A549 (cell line): ENCODE data around the gene S100A8. TPM values are rescaled to one million over a fixed set of nuclear protein-coding genes. Genes with fewer than 3 reads are reported as not detected.

ENCODE experiments used
- ATAC-seq, 2 experiments: fragments of 200-7000 bp in 1 of 2; fragments of >200 bp in 1 of 2; cut with Nextera tagmentation in 1 of 2; cut with Tn5 transposase in 1 of 2; 3 replicates each; pipeline versions ENCODE4 v1.8.0 to v1.9.1; 2018 to 2020; ENCODE audit warnings: mild to moderate bottlenecking in 1 of 2, moderate library complexity in 1 of 2
- CTCF ChIA-PET: fragments of 300-600 bp; sonication (Branson Sonifier 250); formaldehyde crosslinking; extraction: SDS; loops from one replicate; lab custom pipeline; 2021; ENCODE audit warnings: antibody characterized with exemption, inconsistent platforms; lab: Yijun Ruan, JAX
- POLR2A ChIA-PET: fragments of 350-600 bp; formaldehyde crosslinking; extraction: SDS; loops from one replicate; lab custom pipeline; 2021; ENCODE audit warnings: antibody characterized with exemption, inconsistent platforms; lab: Yijun Ruan, JAX
- DNase-seq, 2 experiments: peaks; one replicate each; pipeline versions ENCODE4 v3.0.0 to v3.0.0-alpha.2; 2011 to 2016; ENCODE audit warnings: low read depth in 1 of 2, low spot score in 1 of 2
- FAIRE-seq: peaks from 2 replicates; lab custom pipeline; 2011; peaks lifted over from hg19 to GRCh38; lab: Jason Lieb, UNC
- H3K27ac ChIP-seq, 2 experiments: fragments of >200 bp; sonication (Bioruptor Twin); formaldehyde crosslinking; 3 replicates each; pipeline ENCODE4 v1.5.1; 2016 to 2017
- H3K4me1 ChIP-seq: fragments of >200 bp; sonication (Bioruptor Twin); formaldehyde crosslinking; 3 replicates; pipeline ENCODE4 v1.6.1; 2016
- H3K4me2 ChIP-seq: fragments of >200 bp; sonication (Bioruptor Twin); formaldehyde crosslinking; 3 replicates; pipeline ENCODE4 v1.6.1; 2016
- H3K4me3 ChIP-seq: fragments of >200 bp; sonication (Bioruptor Twin); formaldehyde crosslinking; 3 replicates; pipeline ENCODE4 v1.5.1; 2016
- H3K9me3 ChIP-seq: fragments of >200 bp; sonication (Bioruptor Twin); formaldehyde crosslinking; 3 replicates; pipeline ENCODE4 v1.6.1; 2016
- BHLHE40 ChIP-seq: IDR thresholded peaks from 2 replicates; pipeline ENCODE4 v1.6.1; 2012; ENCODE audit warnings: low read depth, low read length, inconsistent platforms
- CBX2 ChIP-seq: fragments of 200-600 bp; sonication (generic); IDR thresholded peaks from 2 replicates; pipeline ENCODE4 v1.6.1; 2016; ENCODE audit warnings: low read depth, mild to moderate bottlenecking, borderline replicate concordance
- CEBPB ChIP-seq, 2 experiments: fragments of >200 bp in 1 of 2; sonication (Bioruptor Twin) in 1 of 2; formaldehyde crosslinking in 1 of 2; IDR thresholded peaks; 2 replicates each; pipeline ENCODE4 v1.6.1; 2012 to 2016
- FOSB ChIP-seq: fragments of 250-450 bp; sonication (Bioruptor Pico); IDR thresholded peaks from 2 replicates; pipeline ENCODE4 v1.5.0; 2020; ENCODE audit warnings: mild to moderate bottlenecking, moderate library complexity
- GATA3 ChIP-seq: IDR thresholded peaks from 2 replicates; pipeline ENCODE4 v1.6.1; 2012; ENCODE audit warnings: borderline replicate concordance
- HDAC2 ChIP-seq: fragments of 200-600 bp; sonication (generic); IDR thresholded peaks from 2 replicates; pipeline ENCODE4 v1.6.1; 2016
- JUN ChIP-seq, 2 experiments: fragments of >200 bp; sonication (Bioruptor Twin); formaldehyde crosslinking; IDR thresholded peaks; 2 replicates in 1 of 2; 3 replicates in 1 of 2; pipeline ENCODE4 v1.6.1; 2016 to 2017
- KDM1A ChIP-seq: fragments of 200-600 bp; sonication (generic); IDR thresholded peaks from 2 replicates; pipeline ENCODE4 v1.6.1; 2016; ENCODE audit warnings: low read depth, mild to moderate bottlenecking
- KDM5A ChIP-seq: fragments of 200-600 bp; sonication (generic); IDR thresholded peaks from 2 replicates; pipeline ENCODE4 v1.6.1; 2016; ENCODE audit warnings: antibody characterized with exemption, mild to moderate bottlenecking
- MAFK ChIP-seq: fragments of 450-650 bp; IDR thresholded peaks from 2 replicates; pipeline ENCODE4 v1.6.1; 2014; ENCODE audit not compliant: partially characterized antibody
- MAZ ChIP-seq: fragments of 150-350 bp; IDR thresholded peaks from 2 replicates; pipeline ENCODE4 v1.6.1; 2014; ENCODE audit warnings: antibody characterized with exemption, low read depth, low read length, borderline replicate concordance
- NFE2L2 ChIP-seq: fragments of 150-350 bp; conservative IDR thresholded peaks from 2 replicates; pipeline ENCODE4 v1.6.1; 2014; ENCODE audit warnings: low read length
- POLR2AphosphoS2 ChIP-seq: conservative IDR thresholded peaks from 2 replicates; pipeline ENCODE4 v1.6.1; 2012; ENCODE audit warnings: low read length, improper control_type of control experiment, inconsistent platforms
- RAD21 ChIP-seq, 2 experiments: fragments of >200 bp in 1 of 2; sonication (Bioruptor Twin) in 1 of 2; formaldehyde crosslinking in 1 of 2; IDR thresholded peaks in 1 of 2; conservative IDR thresholded peaks in 1 of 2; 2 replicates in 1 of 2; 3 replicates in 1 of 2; pipeline ENCODE4 v1.6.1; 2012 to 2018; ENCODE audit warnings: inconsistent platforms in 1 of 2
- RCOR1 ChIP-seq: fragments of 150-350 bp; IDR thresholded peaks from 2 replicates; pipeline ENCODE4 v1.6.1; 2014; ENCODE audit warnings: antibody characterized with exemption, low read length, low read depth
- RFX5 ChIP-seq: fragments of 450-650 bp; IDR thresholded peaks from 2 replicates; pipeline ENCODE4 v1.7.1; 2014; ENCODE audit warnings: antibody characterized with exemption, mild to moderate bottlenecking, moderate library complexity
- SREBF2 ChIP-seq: fragments of 450-650 bp; IDR thresholded peaks from 2 replicates; pipeline ENCODE4 v1.6.1; 2014; ENCODE audit warnings: mild to moderate bottlenecking, moderate library complexity
- TFCP2L1 ChIP-seq: fragments of 250-450 bp; sonication (Bioruptor Pico); IDR thresholded peaks from 2 replicates; pipeline ENCODE4 v1.5.0; 2021; ENCODE audit warnings: mild to moderate bottlenecking
- ZFP36 ChIP-seq: fragments of 450-650 bp; IDR thresholded peaks from 2 replicates; pipeline ENCODE4 v1.6.1; 2014; ENCODE audit warnings: borderline replicate concordance; ENCODE audit not compliant: partially characterized antibody
- ZNF302 ChIP-seq: fragments of 250-450 bp; sonication (Bioruptor Pico); IDR thresholded peaks from 2 replicates; pipeline ENCODE4 v1.9.0; 2021; ENCODE audit warnings: inconsistent platforms, mild to moderate bottlenecking, moderate library complexity
- whole genome bisulfite sequencing: methylation state at CpG from one replicate; pipeline ENCODE4 v1.1.6; 2017; ENCODE audit errors: missing lambda C conversion rate; 5-methylcytosine and 5-hydroxymethylcytosine counted together
- polyA plus RNA-seq, 4 experiments: library from polyadenylated mRNA; depleted of rRNA in 3 of 4; stranded (reverse); fragments of >200 nt; fragmentation: RNase III in 1 of 4; extraction: RNeasy Plus Mini Kit Qiagen cat#74134 plus additional on column Dnase treatment in 1 of 4; gene quantifications; 2 replicates in 3 of 4; 3 replicates in 1 of 4; pipeline ENCODE4 v1.2.3, GENCODE V29; 2011 to 2017
- TF ChIP-seq, protein P1 (sequence below): fragments of >200 bp; sonication (Bioruptor Twin); formaldehyde crosslinking; IDR thresholded peaks from 3 replicates; pipeline ENCODE4 v1.5.1; 2016
- TF ChIP-seq, protein P2 (sequence below): IDR thresholded peaks from 2 replicates; pipeline ENCODE4 v1.6.1; 2012
- TF ChIP-seq, protein P3 (sequence below): fragments of 150-350 bp; IDR thresholded peaks from 2 replicates; pipeline ENCODE4 v1.6.1; 2014; ENCODE audit warnings: low read depth, mild to moderate bottlenecking, low read length

The S100A8 gene
- polyA plus RNA-seq, 2 of the 4 experiments (the other 2 are of a cell fraction), result not detected

DNA sequence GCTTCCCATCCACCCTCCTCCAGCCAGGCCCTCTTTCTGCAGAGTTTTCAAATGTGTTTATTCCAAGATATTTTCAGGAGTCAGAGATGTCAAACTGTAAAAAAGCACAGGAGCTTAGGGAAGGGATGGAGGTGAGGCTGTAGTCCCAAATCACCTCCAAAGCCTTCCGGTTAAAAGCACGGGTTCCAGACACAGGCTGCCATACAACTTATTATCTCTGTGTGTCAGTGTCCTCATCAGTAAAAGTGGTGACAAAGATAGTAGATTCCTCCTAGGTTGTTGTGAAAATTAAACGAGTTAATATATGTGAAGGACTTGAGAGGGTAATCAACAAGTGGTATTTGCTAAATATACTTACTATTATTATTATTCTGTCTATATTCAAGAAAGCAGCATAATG lies 40.6 kb upstream of the S100A8 start:
- POLR2A ChIA-PET, result no interaction called here
- H3K4me2 ChIP-seq, result no peak overlapping the region

DNA sequence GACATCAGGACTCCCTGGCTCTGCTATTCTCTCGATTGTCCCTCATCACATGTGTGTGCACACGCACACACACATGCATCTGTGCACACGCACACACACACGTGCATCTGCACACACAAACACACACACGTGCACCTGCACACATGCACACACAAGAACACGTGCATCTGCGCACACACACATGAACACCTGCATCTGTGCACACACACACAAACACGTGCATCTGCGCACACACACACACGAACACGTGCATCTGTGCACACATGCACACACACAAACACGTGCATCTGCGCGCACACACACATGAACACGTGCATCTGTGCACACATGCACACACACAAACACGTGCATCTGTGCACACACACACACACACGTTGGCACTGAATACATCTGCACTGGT lies 40.1 kb upstream of the S100A8 start:
- 32% methylated on average over 17 of the region's 17 CpGs for WGBS
- DNase-seq, result no peak
- Histone ChIP-seq H3K4me2 (no peak overlapping the region), H3K4me1 (no peaks in the 10 kb centered on the region)
- TF ChIP-seq RAD21 (conservative IDR thresholded peaks at IDR 0.05 in 1 of 2, IDR thresholded peaks at IDR 0.05 in 1 of 2), result no peak
- no peak for TF ChIP-seq FOSB (CRISPR knock-in tag)
- TF ChIP-seq, all 56 proteins: peak for 0
- no peaks in the 10 kb centered on the region for H3K9me3 ChIP-seq
- H3K4me3 ChIP-seq, result no peak overlapping the region
- POLR2A ChIA-PET, result no interaction called here
- CTCF ChIA-PET, result no interaction called here
- no peak overlapping the region for H3K27ac ChIP-seq
- ATAC-seq (no peak), FAIRE-seq (no peak)

More for the DNA sequence above, 40.6 kb upstream of the S100A8 start:
- Histone ChIP-seq H3K4me1 (no peaks in the 10 kb centered on the region), H3K9me3 (no peaks in the 10 kb centered on the region), H3K4me3 (no peak overlapping the region), H3K27ac (no peak overlapping the region)
- FAIRE-seq (no peak), DNase-seq (no peak), ATAC-seq (no peak)
- CTCF ChIA-PET, result no interaction called here
- WGBS, result 15% methylated on average over 3 of the region's 3 CpGs
- TF ChIP-seq KDM5A (no peak), RAD21 (conservative IDR thresholded peaks at IDR 0.05 in 1 of 2, IDR thresholded peaks at IDR 0.05 in 1 of 2) (no peak), BHLHE40 (no peak), TFCP2L1 (no peak), HDAC2 (no peak), ZNF302 (no peak), ZFP36 (no peak)

DNA sequence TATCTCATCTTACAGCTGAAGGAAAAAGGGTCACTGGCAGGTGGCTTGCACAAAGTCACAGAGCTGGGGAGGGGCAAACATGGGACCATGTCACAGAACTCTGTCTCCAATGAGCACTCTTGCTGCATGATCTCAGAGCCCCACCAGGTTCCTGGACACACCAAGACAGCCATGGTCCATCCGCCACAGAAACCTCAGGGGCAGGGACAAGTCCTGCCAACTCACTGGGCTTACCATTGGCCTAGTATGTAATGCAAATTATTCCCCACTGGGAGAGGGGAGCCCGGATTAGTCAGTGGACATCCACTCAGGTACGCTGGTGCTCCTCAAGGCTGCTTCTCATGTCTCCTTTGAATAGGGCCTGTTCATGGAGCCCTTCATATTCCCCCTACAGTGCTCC lies 39.7 kb upstream of the S100A8 start:
- Histone ChIP-seq H3K4me3 (no peak overlapping the region), H3K4me2 (no peak overlapping the region), H3K4me1 (no peaks in the 10 kb centered on the region), H3K27ac (no peak overlapping the region), H3K9me3 (no peaks in the 10 kb centered on the region)
- FAIRE-seq (no peak), DNase-seq (no peak), ATAC-seq (no peak)
- WGBS, result 23% methylated on average over 3 of the region's 3 CpGs
- CTCF ChIA-PET, result no interaction called here
- POLR2A ChIA-PET, result no interaction called here
- TF ChIP-seq RAD21 (conservative IDR thresholded peaks at IDR 0.05 in 1 of 2, IDR thresholded peaks at IDR 0.05 in 1 of 2) (no peak), GATA3 (no peak), POLR2AphosphoS2 (no peak), JUN (IDR thresholded peaks at IDR 0.05) (no peak), SREBF2 (no peak), MAFK (no peak), CEBPB (IDR thresholded peaks at IDR 0.05) (no peak), CBX2 (no peak), RFX5 (no peak), KDM1A (no peak), MAZ (no peak), KDM5A (no peak), NFE2L2 (no peak), RCOR1 (no peak)
- TF ChIP-seq, protein P1, sequence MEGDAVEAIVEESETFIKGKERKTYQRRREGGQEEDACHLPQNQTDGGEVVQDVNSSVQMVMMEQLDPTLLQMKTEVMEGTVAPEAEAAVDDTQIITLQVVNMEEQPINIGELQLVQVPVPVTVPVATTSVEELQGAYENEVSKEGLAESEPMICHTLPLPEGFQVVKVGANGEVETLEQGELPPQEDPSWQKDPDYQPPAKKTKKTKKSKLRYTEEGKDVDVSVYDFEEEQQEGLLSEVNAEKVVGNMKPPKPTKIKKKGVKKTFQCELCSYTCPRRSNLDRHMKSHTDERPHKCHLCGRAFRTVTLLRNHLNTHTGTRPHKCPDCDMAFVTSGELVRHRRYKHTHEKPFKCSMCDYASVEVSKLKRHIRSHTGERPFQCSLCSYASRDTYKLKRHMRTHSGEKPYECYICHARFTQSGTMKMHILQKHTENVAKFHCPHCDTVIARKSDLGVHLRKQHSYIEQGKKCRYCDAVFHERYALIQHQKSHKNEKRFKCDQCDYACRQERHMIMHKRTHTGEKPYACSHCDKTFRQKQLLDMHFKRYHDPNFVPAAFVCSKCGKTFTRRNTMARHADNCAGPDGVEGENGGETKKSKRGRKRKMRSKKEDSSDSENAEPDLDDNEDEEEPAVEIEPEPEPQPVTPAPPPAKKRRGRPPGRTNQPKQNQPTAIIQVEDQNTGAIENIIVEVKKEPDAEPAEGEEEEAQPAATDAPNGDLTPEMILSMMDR, result no peak
- TF ChIP-seq, protein P2, sequence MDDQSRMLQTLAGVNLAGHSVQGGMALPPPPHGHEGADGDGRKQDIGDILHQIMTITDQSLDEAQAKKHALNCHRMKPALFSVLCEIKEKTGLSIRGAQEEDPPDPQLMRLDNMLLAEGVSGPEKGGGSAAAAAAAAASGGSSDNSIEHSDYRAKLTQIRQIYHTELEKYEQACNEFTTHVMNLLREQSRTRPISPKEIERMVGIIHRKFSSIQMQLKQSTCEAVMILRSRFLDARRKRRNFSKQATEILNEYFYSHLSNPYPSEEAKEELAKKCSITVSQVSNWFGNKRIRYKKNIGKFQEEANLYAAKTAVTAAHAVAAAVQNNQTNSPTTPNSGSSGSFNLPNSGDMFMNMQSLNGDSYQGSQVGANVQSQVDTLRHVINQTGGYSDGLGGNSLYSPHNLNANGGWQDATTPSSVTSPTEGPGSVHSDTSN, result no peak
- TF ChIP-seq, protein P3, sequence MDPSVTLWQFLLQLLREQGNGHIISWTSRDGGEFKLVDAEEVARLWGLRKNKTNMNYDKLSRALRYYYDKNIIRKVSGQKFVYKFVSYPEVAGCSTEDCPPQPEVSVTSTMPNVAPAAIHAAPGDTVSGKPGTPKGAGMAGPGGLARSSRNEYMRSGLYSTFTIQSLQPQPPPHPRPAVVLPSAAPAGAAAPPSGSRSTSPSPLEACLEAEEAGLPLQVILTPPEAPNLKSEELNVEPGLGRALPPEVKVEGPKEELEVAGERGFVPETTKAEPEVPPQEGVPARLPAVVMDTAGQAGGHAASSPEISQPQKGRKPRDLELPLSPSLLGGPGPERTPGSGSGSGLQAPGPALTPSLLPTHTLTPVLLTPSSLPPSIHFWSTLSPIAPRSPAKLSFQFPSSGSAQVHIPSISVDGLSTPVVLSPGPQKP, result no peak
